GM23248 (cell line): ENCODE measurements around the gene ATOSB. TPM values are rescaled to one million over a fixed set of nuclear protein-coding genes. Genes with fewer than 3 reads are reported as not detected.
A peak's percentile ranks its signal among the peaks of the same experiment; 100 is the strongest.

Source experiments
- DNase-seq: peaks from one replicate; pipeline ENCODE4 v3.0.0-alpha.2; 2015
- H2AFZ ChIP-seq: fragments of 200-600 bp; sonication (generic); 2 replicates; pipeline ENCODE4 v1.6.1; 2016; ENCODE audit warnings: antibody characterized with exemption
- H3F3A ChIP-seq: fragments of 200-600 bp; sonication (generic); 2 replicates; pipeline ENCODE4 v1.6.1; 2016; ENCODE audit warnings: mild to moderate bottlenecking, antibody characterized with exemption, mixed run types; ENCODE audit not compliant: insufficient read depth
- H3K27ac ChIP-seq: fragments of 200-600 bp; sonication (generic); 2 replicates; pipeline ENCODE4 v1.5.1; 2016; ENCODE audit warnings: mild to moderate bottlenecking
- H3K27me3 ChIP-seq: fragments of 200-600 bp; sonication (generic); replicated peaks from 2 replicates; pipeline ENCODE4 v1.6.1; 2016; ENCODE audit warnings: mild to moderate bottlenecking; ENCODE audit not compliant: insufficient read depth
- H3K36me3 ChIP-seq: fragments of 200-600 bp; sonication (generic); 2 replicates; pipeline ENCODE4 v1.6.1; 2016; ENCODE audit warnings: low read depth, mild to moderate bottlenecking
- H3K4me1 ChIP-seq: fragments of 200-600 bp; sonication (generic); 2 replicates; pipeline ENCODE4 v1.6.1; 2016; ENCODE audit warnings: mild to moderate bottlenecking; ENCODE audit not compliant: insufficient read depth
- H3K4me2 ChIP-seq: fragments of 200-600 bp; sonication (generic); one replicate; pipeline ENCODE4 v1.6.1; 2016; ENCODE audit warnings: mild to moderate bottlenecking; ENCODE audit not compliant: unreplicated experiment
- H3K4me3 ChIP-seq: fragments of 200-600 bp; sonication (generic); 2 replicates; pipeline ENCODE4 v1.5.1; 2016; ENCODE audit warnings: mild to moderate bottlenecking
- H3K79me2 ChIP-seq: fragments of 200-600 bp; sonication (generic); 2 replicates; pipeline ENCODE4 v1.6.1; 2016; ENCODE audit warnings: mild to moderate bottlenecking; ENCODE audit not compliant: insufficient read depth
- H3K9ac ChIP-seq: fragments of 200-600 bp; sonication (generic); 2 replicates; pipeline ENCODE4 v1.6.1; 2016; ENCODE audit warnings: mild to moderate bottlenecking
- H3K9me2 ChIP-seq: fragments of 200-600 bp; sonication (generic); 2 replicates; pipeline ENCODE4 v1.6.1; 2016; ENCODE audit warnings: mixed run types, mild to moderate bottlenecking, moderate library complexity; ENCODE audit not compliant: insufficient read depth
- H3K9me3 ChIP-seq: fragments of 200-600 bp; sonication (generic); one replicate; pipeline ENCODE4 v1.6.1; 2017; ENCODE audit warnings: low read depth
- H4K20me1 ChIP-seq: fragments of 200-600 bp; sonication (generic); 2 replicates; pipeline ENCODE4 v1.6.0; 2016; ENCODE audit not compliant: insufficient read depth
- EZH2 ChIP-seq: fragments of 200-600 bp; sonication (generic); IDR thresholded peaks from 2 replicates; pipeline ENCODE4 v1.6.1; 2018; ENCODE audit warnings: antibody characterized with exemption, mild to moderate bottlenecking; ENCODE audit not compliant: insufficient read depth, poor library complexity, severe bottlenecking
- EZH2phosphoT487 ChIP-seq: fragments of 200-600 bp; sonication (generic); IDR thresholded peaks from 2 replicates; pipeline ENCODE4 v1.6.1; 2018; ENCODE audit warnings: antibody characterized with exemption, moderate library complexity, mild to moderate bottlenecking, low read depth; ENCODE audit not compliant: insufficient read depth
- WGBS, 2 experiments: methylation state at CpG; one replicate each; pipeline ENCODE4 v1.1.6; 2015 to 2017; ENCODE audit warnings: low lambda C conversion rate in 2 of 2, low coverage in 1 of 2; ENCODE audit errors: missing lambda C conversion rate in 2 of 2; 5-methylcytosine and 5-hydroxymethylcytosine counted together
- in situ Hi-C: fragments of 300-500 bp; cut with MboI; formaldehyde crosslinking; loops from 2 replicates; pipeline ENCODE4 v1.15.0; 2020
- polyA plus RNA-seq: library from polyadenylated mRNA; unstranded; fragments of >200 nt; fragmentation: Nextera tagmentation; extraction: Ambion mirVana; gene quantifications from 2 replicates; pipeline ENCODE4 v1.2.1, GENCODE V29; 2016
- total RNA-seq: library from RNA; depleted of rRNA; stranded (reverse); fragments of >200 nt; shearing (Covaris generic); gene quantifications from 2 replicates; pipeline ENCODE4 v1.2.3, GENCODE V29; 2014

The ATOSB gene
- total and polyA plus RNA-seq, 2 experiments from 2014 or later = 30.5 to 50.4 TPM

- no peaks in the 10 kb centered on the region for H3K9me2 ChIP-seq
- H3K27me3 ChIP-seq = no peaks in the 10 kb centered on the region
- no peaks in the 10 kb centered on the region for H4K20me1 ChIP-seq
- peaks cover 65% of the 10 kb centered on the region for H3K79me2 ChIP-seq
- H3K27ac ChIP-seq = peak overlapping the region; percentile 98
- H3K9me3 ChIP-seq = no peaks in the 10 kb centered on the region
- peaks cover 21% of the 10 kb centered on the region for H3F3A ChIP-seq
- in situ Hi-C loops = no loop called here
- no peak overlapping the region for H3K4me2 ChIP-seq
- H2AFZ ChIP-seq = no peak overlapping the region
- peaks cover 9% of the 10 kb centered on the region for H3K4me1 ChIP-seq
- H3K9ac ChIP-seq = 0 out of 2 replicates have a peak overlapping the region, but pooled peaks have one; percentile 98
- no peak for DNase-seq
- H3K36me3 ChIP-seq = peaks cover 37% of the 10 kb centered on the region; the same call in 1 of the 2 replicates
- no peak for TF ChIP-seq EZH2
- TF ChIP-seq EZH2phosphoT487 = no peak
- no peak overlapping the region for H3K4me3 ChIP-seq
- 96 to 99% methylated on average over 4 of the region's 4 CpGs for WGBS, 2 experiments
Observed at GRCh38 chr9:35104586-35104985, 11.1 kb downstream of the ATOSB start.

GRCh38 chr9:35103660-35104191 is 11.9 kb downstream of the ATOSB start:
- in situ Hi-C loops = no loop called here
- peak overlapping the region; percentile 98 for H3K9ac ChIP-seq
- H3K4me1 ChIP-seq = peaks cover 5% of the 10 kb centered on the region; the same call in 1 of the 2 replicates
- peak overlapping the region; percentile 95 for H2AFZ ChIP-seq
- H3K4me2 ChIP-seq = peak overlapping the region; percentile 92
- no peaks in the 10 kb centered on the region for H3K27me3 ChIP-seq
- DNase-seq = peak; percentile 17
- no peaks in the 10 kb centered on the region for H3K9me2 ChIP-seq
- TF ChIP-seq EZH2phosphoT487 = no peak
- no peak for TF ChIP-seq EZH2
- peaks cover 57% of the 10 kb centered on the region for H3K79me2 ChIP-seq
- H4K20me1 ChIP-seq = no peaks in the 10 kb centered on the region
- WGBS, 2 experiments = 24 to 26% methylated on average over 5 of the region's 5 CpGs
- peak overlapping the region; percentile 98 for H3K27ac ChIP-seq
- H3F3A ChIP-seq = peaks cover 24% of the 10 kb centered on the region
- H3K36me3 ChIP-seq = peaks cover 37% of the 10 kb centered on the region; the same call in 1 of the 2 replicates
- H3K9me3 ChIP-seq = no peaks in the 10 kb centered on the region
- H3K4me3 ChIP-seq = peak overlapping the region; percentile 95

GRCh38 chr9:35102769-35103659 is 12.6 kb downstream of the ATOSB start, which contains the start of gene STOML2:
STOML2 (minus strand) TSS chr9:35103131; CDS start chr9:35103094, 37 bp downstream.
- Histone ChIP-seq H4K20me1 (no peaks in the 10 kb centered on the region), H3K9me2 (no peaks in the 10 kb centered on the region), H3K36me3 (peaks cover 31% of the 10 kb centered on the region; the same call in 1 of the 2 replicates), H3K9me3 (no peaks in the 10 kb centered on the region), H3F3A (peaks cover 24% of the 10 kb centered on the region), H3K4me3 (peak within 1 kb of the TSS; percentile 95), H2AFZ (peak within 1 kb of the TSS; percentile 95), H3K27me3 (no peaks in the 10 kb centered on the region), H3K4me2 (peak within 1 kb of the TSS; percentile 92), H3K4me1 (peaks cover 5% of the 10 kb centered on the region; the same call in 1 of the 2 replicates), H3K79me2 (peaks cover 50% of the 10 kb centered on the region), H3K27ac (peak within 1 kb of the TSS; percentile 98), H3K9ac (peak within 1 kb of the TSS; percentile 98)
- in situ Hi-C loops = no loop called here
- 2% methylated on average over 55 to 57 of the region's 57 CpGs for WGBS, 2 experiments
- DNase-seq = peak; percentile 99
- TF ChIP-seq EZH2 = no peak
- no peak for TF ChIP-seq EZH2phosphoT487

GRCh38 chr9:35102465-35102768 is 13.2 kb downstream of the ATOSB start:
- Histone ChIP-seq H3K79me2 (peaks cover 44% of the 10 kb centered on the region), H3K4me3 (peak overlapping the region; percentile 95), H3K27me3 (no peaks in the 10 kb centered on the region), H3K9me2 (no peaks in the 10 kb centered on the region), H2AFZ (peak overlapping the region; percentile 95), H3K27ac (peak overlapping the region; percentile 98), H3K36me3 (peaks cover 31% of the 10 kb centered on the region; the same call in 1 of the 2 replicates), H4K20me1 (no peaks in the 10 kb centered on the region), H3K4me1 (peaks cover 5% of the 10 kb centered on the region; the same call in 1 of the 2 replicates), H3K9ac (peak overlapping the region; percentile 98), H3F3A (peaks cover 24% of the 10 kb centered on the region), H3K9me3 (no peaks in the 10 kb centered on the region), H3K4me2 (peak overlapping the region; percentile 92)
- in situ Hi-C loops = no loop called here
- TF ChIP-seq EZH2phosphoT487 (no peak), EZH2 (no peak)
- peak; percentile 61 for DNase-seq
- WGBS, 2 experiments = 3 to 7% methylated on average over 5 to 10 of the region's 10 CpGs
